IgD-negative memory B cell (primary cell): ENCODE data around the gene SLC44A1. TPM values are rescaled to one million over a fixed set of nuclear protein-coding genes. Genes with fewer than 3 reads are reported as not detected.

Source experiments
- H3K27ac Mint-ChIP-seq, 3 donors: one replicate each; pipeline ENCODE4 v1.8.0; 2020 to 2022; ENCODE audit warnings: mild to moderate bottlenecking in 3 of 3, mixed read lengths in 3 of 3, moderate library complexity in 1 of 3
- H3K27me3 Mint-ChIP-seq: one replicate; pipeline ENCODE4 v1.8.0; 2021; ENCODE audit warnings: mixed read lengths
- H3K36me3 Mint-ChIP-seq: one replicate; pipeline ENCODE4 v1.8.0; 2020; ENCODE audit warnings: mild to moderate bottlenecking, mixed read lengths
- H3K4me1 Mint-ChIP-seq, 3 donors: one replicate each; pipeline ENCODE4 v1.8.0; 2020 to 2022; ENCODE audit warnings: mixed read lengths in 3 of 3, mild to moderate bottlenecking in 1 of 3
- H3K4me3 Mint-ChIP-seq, 4 donors: one replicate each; pipeline ENCODE4 v1.8.0; 2020 to 2022; ENCODE audit warnings: mild to moderate bottlenecking in 4 of 4, mixed read lengths in 4 of 4, moderate library complexity in 3 of 4
- H3K9me3 Mint-ChIP-seq, 3 donors: one replicate each; pipeline ENCODE4 v1.8.0; 2020 to 2021; ENCODE audit warnings: mixed read lengths in 3 of 3, mild to moderate bottlenecking in 1 of 3
- polyA plus RNA-seq: library from polyadenylated mRNA; unstranded; fragments of 300-500 nt; fragmentation: Illumina TruSeq; gene quantifications from one replicate; pipeline ENCODE4 v1.2.3, GENCODE V29; 2021

The SLC44A1 gene
- polyA plus RNA-seq, 1 donor from 2014 or later: 12.1 TPM

DNA sequence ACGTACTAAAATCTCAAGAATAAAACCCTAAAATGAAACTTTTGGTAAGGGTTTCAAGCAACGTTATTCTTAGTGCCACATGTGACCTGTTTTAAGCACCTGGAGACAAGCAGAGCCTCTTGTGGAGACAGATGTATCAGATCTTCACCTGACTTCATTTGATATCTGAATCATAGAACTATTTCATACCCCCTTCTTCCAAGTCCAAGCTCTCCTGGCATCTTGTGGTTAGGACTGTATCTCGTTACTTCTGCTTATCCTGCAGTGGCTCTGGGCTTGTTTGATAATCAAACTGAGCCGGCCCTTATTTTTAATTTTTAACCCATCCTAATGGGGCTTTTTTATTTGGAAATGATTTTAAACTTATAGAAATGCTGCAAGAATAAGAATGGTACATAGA is 192.3 kb downstream of the SLC44A1 start:
- Mint-ChIP-seq H3K27me3 (peaks cover 1% of the 10 kb centered on the region), H3K4me3 (no peak overlapping the region), H3K9me3 (no peaks in the 10 kb centered on the region), H3K36me3 (peaks cover 2% of the 10 kb centered on the region), H3K4me1 (peaks cover 0 to 2% (median 0%) of the 10 kb centered on the region in 3 donors), H3K27ac (no peak overlapping the region)

DNA sequence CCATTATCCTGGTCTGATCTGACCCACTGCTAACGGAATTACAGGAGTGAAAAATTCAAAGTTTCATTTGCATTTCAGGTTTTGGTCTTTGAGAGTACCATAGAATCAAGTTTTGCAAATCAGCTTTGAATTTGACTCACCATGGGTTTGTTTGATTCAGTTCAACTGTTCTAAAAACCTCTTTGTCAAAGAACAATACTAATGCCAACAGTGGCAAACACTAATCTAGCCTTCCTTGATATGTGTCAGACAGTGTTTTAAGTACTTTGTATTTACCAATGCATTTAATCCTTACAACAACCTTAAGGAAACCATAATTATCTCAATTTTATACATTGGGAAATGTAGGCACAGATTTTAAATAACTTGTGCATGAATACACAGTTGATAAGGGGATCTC is 193.3 kb downstream of the SLC44A1 start:
- H3K36me3 Mint-ChIP-seq: peaks cover 2% of the 10 kb centered on the region
- H3K27me3 Mint-ChIP-seq: peaks cover 1% of the 10 kb centered on the region
- no peak overlapping the region for H3K27ac Mint-ChIP-seq
- H3K4me1 Mint-ChIP-seq: peaks cover 0 to 2% (median 0%) of the 10 kb centered on the region in 3 donors
- no peak overlapping the region for H3K4me3 Mint-ChIP-seq
- no peaks in the 10 kb centered on the region for H3K9me3 Mint-ChIP-seq

DNA sequence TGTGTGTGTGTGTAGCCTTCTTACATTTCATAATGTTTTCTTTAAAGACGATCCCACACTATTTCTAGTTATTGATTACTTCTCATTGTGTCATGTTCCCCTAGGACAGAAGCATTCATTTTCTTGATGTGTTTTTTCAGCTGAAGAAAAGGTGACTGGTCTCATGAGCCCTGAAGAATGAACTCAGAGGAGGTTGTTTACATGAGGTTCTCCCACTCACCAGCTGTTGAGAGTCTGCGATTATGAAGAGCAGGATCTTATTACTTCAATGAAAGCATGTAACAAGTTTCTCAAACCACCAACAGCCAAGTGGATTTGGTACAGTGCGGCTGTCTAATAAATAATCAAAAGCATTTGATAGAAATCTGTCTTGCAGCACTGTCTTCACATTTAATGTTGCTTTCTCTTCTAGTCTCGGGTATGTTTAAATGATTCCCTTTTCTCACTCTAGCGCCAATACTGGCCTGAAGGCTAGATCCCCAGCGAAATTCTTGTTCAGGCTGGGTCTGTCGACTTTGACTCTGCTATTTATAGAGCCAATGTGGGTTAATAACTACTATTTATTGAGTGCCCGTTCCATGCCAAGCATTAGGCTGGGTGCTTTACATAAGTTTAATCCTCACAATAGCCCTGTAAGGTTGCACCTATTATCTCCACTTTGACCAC is 193.8 kb downstream of the SLC44A1 start:
- no peak overlapping the region for H3K27ac Mint-ChIP-seq
- peaks cover 2% of the 10 kb centered on the region for H3K36me3 Mint-ChIP-seq
- H3K9me3 Mint-ChIP-seq: no peaks in the 10 kb centered on the region
- H3K4me3 Mint-ChIP-seq: no peak overlapping the region
- peaks cover 1% of the 10 kb centered on the region for H3K27me3 Mint-ChIP-seq
- peaks cover 0 to 2% (median 0%) of the 10 kb centered on the region in 3 donors for H3K4me1 Mint-ChIP-seq

DNA sequence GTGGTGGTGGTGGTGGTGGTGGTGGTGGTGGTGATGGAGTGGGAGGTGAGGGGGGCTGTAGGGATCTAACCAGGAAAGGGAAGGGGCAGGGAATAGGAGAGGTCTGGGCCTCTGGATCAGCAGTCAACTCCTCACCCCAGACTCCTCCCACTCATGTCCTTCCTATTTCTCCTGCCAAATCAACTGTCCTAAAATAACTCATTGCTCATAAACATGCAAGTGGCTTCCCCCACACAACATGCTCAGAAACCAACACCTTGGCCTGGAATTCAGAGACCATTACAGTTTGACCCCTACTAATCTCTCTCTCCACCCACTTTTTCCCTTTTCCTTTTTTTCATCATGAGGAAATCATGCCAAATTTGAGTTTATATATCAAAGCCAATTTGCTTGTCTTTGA is 195.0 kb downstream of the SLC44A1 start:
- peaks cover 1% of the 10 kb centered on the region for H3K27me3 Mint-ChIP-seq
- no peaks in the 10 kb centered on the region for H3K36me3 Mint-ChIP-seq
- H3K4me1 Mint-ChIP-seq: no peaks in the 10 kb centered on the region
- H3K4me3 Mint-ChIP-seq: no peak overlapping the region
- no peak overlapping the region for H3K27ac Mint-ChIP-seq
- no peaks in the 10 kb centered on the region for H3K9me3 Mint-ChIP-seq

DNA sequence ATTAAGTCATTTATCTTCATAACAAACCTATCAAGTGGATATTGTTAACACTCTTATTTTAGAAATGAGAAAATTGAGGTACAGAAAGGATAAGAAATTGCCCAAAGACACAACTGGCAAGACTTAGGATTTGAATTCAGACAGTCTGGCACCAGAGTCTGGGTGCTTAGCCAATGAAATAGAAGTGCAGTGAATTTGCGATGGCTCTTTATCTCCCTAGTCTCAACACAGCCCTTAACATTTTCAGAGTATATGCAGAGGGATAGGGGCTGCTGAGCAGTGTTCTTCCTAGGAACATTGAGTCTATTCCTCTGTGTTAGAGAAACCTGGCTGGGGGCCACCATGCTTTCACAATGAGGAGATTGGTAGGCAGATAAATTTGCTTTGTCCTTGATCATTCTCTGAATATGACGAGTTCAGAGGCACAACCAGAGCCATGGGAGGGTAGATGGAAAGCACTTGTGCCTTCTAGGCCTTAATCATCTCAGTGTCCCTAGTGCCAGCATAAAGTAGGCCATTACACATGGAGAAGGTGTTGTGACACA is 197.2 kb downstream of the SLC44A1 start:
- H3K9me3 Mint-ChIP-seq: no peaks in the 10 kb centered on the region
- H3K27ac Mint-ChIP-seq: no peak overlapping the region
- H3K4me1 Mint-ChIP-seq: no peaks in the 10 kb centered on the region
- H3K27me3 Mint-ChIP-seq: peaks cover 1% of the 10 kb centered on the region
- no peaks in the 10 kb centered on the region for H3K36me3 Mint-ChIP-seq
- no peak overlapping the region for H3K4me3 Mint-ChIP-seq

DNA sequence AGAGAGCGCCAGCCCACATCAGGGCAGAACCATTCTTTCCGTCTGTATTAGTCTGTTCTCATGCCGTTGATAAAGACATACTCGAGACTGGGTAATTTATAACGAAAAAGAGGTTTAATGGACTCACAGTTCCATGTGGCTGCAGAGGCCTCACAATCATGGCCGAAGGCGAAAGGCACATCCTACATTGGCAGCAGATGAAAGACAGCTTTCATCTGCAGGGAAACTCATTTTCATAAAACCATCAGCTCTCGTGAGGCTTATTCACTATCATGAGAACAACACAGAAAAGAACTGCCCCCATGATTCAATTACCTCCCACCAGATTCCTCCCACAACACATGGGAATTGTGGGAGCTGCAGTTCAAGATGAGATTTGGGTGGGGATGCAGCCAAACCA is 198.7 kb downstream of the SLC44A1 start:
- peaks cover 1% of the 10 kb centered on the region for H3K27me3 Mint-ChIP-seq
- H3K27ac Mint-ChIP-seq: no peak overlapping the region
- H3K4me1 Mint-ChIP-seq: peaks cover 0 to 5% (median 4%) of the 10 kb centered on the region in 3 donors
- H3K4me3 Mint-ChIP-seq: no peak overlapping the region
- no peaks in the 10 kb centered on the region for H3K9me3 Mint-ChIP-seq
- H3K36me3 Mint-ChIP-seq: no peaks in the 10 kb centered on the region

DNA sequence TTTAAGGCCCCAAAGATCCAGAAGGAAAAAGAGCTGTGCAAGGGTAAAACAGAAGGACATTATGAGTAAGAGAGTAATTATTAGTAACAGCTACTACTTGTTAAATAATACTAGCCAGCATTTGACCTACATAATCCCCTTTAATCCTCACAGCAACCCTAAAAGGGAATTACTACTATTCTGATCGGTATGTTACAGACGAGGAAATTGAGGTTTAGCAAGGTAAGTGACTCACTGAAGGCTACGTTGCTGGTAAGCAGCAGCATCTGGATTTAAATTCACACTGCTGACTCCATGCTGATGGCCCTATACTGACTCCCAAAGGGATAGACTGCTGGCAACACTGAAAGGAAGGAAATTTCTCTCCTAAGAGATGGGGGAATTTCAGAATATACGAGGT is 199.7 kb downstream of the SLC44A1 start:
- Mint-ChIP-seq H3K9me3 (no peaks in the 10 kb centered on the region), H3K4me1 (peaks cover 5 to 12% (median 7%) of the 10 kb centered on the region in 3 donors), H3K27ac (no peak overlapping the region), H3K36me3 (no peaks in the 10 kb centered on the region), H3K4me3 (peak overlapping the region in 2 of 4 donors; percentile 43 to 61), H3K27me3 (peaks cover 1% of the 10 kb centered on the region)

DNA sequence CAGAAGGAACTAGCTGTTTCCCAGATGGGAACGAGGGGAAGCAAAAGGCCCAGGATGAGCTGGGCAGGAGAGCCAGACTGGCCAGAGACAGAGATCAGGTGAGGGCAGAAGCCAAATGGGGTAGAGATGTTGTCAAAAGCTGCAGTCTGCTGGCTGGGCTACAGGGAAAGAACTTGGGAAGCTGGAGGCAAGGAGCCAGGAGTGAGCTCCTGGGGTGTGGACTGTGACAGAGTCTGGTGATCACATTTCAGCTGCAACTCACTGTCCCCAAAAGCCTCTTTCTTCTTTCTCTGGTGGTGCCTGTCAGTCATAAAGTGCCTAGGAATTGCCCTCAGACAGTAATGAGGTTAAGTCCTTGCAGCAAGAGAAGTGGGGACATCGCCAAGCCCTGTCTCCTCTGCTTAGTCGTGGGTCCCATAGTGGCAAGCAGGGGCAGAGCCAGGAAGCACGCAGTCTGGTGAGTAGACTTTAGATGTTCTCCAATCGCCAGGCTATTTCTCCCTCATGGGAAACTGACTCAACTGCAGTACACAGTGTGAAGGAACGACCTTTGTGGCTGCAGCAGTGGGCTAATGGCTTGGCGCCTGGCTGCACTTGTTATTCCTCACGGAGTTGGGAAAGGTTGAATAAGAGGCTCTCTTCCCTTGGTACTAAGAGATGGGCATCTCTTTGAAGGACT is 200.9 kb downstream of the SLC44A1 start:
- Mint-ChIP-seq H3K27me3 (peaks cover 1% of the 10 kb centered on the region), H3K27ac (no peak overlapping the region), H3K9me3 (no peaks in the 10 kb centered on the region), H3K4me3 (peak overlapping the region in 2 of 4 donors; percentile 1 to 73), H3K4me1 (peaks cover 11 to 17% (median 13%) of the 10 kb centered on the region in 3 donors), H3K36me3 (no peaks in the 10 kb centered on the region)

DNA sequence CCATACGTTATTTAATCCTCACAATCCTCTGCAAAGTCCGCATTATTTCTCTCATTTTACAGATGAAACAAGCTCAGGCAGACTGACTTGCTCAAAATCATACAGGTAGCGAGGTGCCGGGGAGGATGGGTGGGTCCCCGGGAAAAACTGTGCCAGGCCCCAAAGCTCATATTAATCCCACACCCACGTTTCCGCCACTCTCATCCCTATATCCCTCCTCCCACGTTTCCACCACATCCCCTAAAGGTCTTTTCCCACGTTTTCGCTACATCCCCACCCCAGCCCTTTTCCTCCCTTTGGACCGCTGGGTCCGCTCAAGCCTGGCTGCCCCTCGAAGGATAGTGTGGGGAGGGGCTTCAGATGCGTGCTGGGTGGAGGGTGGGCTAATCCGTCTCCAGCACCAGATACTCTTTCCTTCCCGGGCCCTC is 202.9 kb downstream of the SLC44A1 start:
- Mint-ChIP-seq H3K4me1 (peaks cover 13 to 22% (median 17%) of the 10 kb centered on the region in 3 donors), H3K9me3 (no peaks in the 10 kb centered on the region), H3K4me3 (peak overlapping the region; percentile 85 to 93 (median 88)), H3K27ac (peak overlapping the region in 2 of 3 donors; percentile 71 to 80), H3K36me3 (no peaks in the 10 kb centered on the region), H3K27me3 (no peaks in the 10 kb centered on the region)

DNA sequence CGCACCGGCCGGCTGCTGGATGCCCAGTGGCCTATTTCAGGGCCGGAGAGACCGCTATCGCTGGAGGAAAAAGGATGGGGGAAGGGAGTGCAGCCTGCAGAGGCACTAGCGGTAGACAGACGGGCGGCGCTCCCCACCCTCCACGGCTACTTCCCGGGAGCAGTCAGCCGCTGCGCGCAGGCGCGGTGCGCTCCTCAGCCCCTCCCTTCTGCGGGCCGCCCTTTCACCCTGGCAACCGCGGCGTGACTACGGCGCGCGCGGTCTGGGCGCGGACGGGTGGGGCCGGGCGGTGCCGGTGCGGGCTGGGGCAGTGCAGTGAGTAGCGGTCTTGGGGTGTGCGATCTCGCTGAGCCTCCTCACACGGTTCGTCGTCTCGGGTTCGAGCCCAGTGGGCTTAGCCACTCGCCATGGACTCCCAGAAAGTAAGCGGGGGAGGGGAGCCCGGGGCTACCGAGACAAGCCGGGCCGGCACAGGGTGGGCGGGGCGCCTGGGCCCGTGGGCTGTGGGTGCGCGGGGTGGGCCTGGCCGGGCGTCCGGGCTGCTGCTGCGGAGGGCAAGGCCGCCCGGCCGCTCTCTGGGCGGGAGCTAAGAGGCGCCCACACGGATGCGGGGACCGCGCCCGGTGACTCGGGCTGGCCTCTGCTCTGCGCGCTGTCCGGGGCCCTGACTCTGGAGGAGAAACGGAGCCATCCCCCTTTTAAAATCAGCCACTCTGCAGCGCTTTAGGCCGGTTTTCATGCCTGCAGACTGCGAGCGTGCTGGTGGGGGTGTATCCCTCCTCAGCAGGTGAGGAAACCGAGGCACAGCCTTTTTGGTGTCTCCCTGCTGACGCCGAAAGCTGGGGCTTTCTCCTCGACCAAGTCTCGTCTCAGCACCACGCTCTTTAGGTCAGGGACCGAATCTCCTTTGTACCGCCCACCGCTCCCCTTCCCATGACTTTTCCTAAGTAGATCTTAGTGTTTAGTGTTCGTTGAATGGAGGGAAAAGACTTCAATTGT is 203.7 kb downstream of the SLC44A1 start, which contains the start of gene FSD1L:
TSS of gene FSD1L (plus strand) at position 221 of the 999 bp plus-strand sequence. CDS start at position 408, 187 bp downstream.
- Mint-ChIP-seq H3K27ac (peak within 1 kb of the TSS; percentile 25 to 80 (median 71)), H3K27me3 (no peaks in the 10 kb centered on the region), H3K9me3 (no peaks in the 10 kb centered on the region), H3K36me3 (no peaks in the 10 kb centered on the region), H3K4me3 (peak within 1 kb of the TSS; percentile 85 to 93 (median 88)), H3K4me1 (peaks cover 13 to 22% (median 17%) of the 10 kb centered on the region in 3 donors)

DNA sequence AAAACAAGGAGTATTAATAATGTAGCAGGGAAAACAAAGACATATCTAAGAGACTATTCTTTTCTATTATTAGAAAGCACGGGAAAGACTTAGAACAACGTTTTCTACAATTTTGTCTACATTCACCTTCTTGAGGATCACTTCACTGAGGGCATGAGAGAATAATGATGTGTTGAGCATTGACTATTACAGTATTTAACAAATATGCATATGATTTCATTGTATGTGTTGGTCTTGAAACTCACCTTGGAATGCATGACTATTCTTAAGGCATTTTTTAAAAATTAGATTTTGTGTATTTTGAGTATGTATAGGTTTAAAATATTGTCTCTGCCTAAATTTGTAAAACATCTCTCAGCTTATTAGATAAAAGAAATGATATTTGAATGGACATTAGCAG is 204.6 kb downstream of the SLC44A1 start:
- Mint-ChIP-seq H3K36me3 (no peaks in the 10 kb centered on the region), H3K27me3 (no peaks in the 10 kb centered on the region), H3K27ac (peak overlapping the region in 1 of 3 donors; percentile 10), H3K9me3 (no peaks in the 10 kb centered on the region), H3K4me1 (peaks cover 13 to 22% (median 17%) of the 10 kb centered on the region in 3 donors), H3K4me3 (peak overlapping the region; percentile 85 to 93 (median 88))

DNA sequence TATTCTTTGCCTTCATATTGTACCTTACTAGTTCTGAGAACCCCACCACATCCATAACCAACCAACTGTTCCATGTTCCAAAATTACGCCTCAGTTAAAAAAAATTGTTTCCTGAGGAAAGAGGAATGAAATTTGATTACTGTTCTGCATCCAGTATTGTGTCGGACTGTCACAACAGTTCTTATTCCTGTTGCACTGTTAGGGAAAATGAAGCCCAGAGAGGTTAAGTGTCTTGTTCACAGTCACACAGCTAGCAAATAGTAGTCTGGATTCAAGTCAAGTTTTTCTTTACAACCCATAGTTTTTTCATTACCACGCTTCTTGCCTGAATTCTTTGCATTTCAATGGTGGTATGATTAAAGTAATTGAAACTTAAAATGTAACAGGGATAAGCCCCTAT is 207.7 kb downstream of the SLC44A1 start:
- Mint-ChIP-seq H3K27ac (no peak overlapping the region), H3K36me3 (peaks cover 2% of the 10 kb centered on the region), H3K4me1 (peaks cover 14 to 22% (median 18%) of the 10 kb centered on the region in 3 donors), H3K9me3 (no peaks in the 10 kb centered on the region), H3K27me3 (no peaks in the 10 kb centered on the region), H3K4me3 (no peak overlapping the region)

DNA sequence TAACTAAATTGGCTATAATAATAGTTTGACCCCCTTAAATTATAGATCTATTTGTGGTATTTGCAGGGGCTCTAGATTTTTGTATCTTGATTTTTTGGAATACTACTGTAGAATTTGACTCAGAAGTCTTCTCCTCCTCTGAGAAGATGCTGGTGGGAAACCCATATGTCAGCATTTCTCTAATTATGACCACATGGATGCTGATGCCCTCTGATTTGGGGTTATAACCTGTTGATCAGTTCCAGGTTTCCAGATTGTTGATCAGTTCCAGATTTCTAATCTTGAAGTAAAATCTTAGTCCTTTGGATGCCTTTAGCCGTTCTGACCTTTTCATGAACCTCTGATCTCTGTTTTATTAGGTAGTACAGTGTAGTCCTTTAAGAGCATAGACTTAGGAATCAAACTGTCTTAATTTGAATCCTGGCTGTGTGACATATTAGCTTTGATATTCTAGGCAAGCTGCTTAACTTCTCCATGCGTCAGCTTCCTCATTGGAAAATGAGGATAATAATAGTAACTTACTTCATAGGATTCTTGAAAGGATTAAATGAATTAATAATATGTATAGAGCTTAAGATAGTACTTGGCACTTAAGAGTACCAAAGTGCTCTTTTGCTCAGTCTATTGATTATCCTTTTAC is 211.5 kb downstream of the SLC44A1 start:
- peaks cover 1 to 11% (median 3%) of the 10 kb centered on the region in 3 donors for H3K4me1 Mint-ChIP-seq
- H3K27ac Mint-ChIP-seq: no peak overlapping the region

More for the DNA sequence above, 211.5 kb downstream of the SLC44A1 start:
- Mint-ChIP-seq H3K9me3 (peaks cover 2 to 11% (median 5%) of the 10 kb centered on the region in 3 donors), H3K27me3 (no peaks in the 10 kb centered on the region), H3K36me3 (peaks cover 10% of the 10 kb centered on the region), H3K4me3 (no peak overlapping the region)
